Endodermal cell (in vitro differentiated cells): Measurements from ENCODE around the gene PLVAP. TPM values are rescaled to one million over a fixed set of nuclear protein-coding genes. Genes with fewer than 3 reads are reported as not detected.

Experiments used
- DNase-seq: peaks from one replicate; pipeline ENCODE4 v3.0.0-alpha.2; 2017
- H3K27ac ChIP-seq: 2 replicates; pipeline ENCODE4 v1.5.1; 2013; ENCODE audit warnings: mild to moderate bottlenecking, low read depth, low read length, moderate library complexity
- H3K27me3 ChIP-seq: 2 replicates; pipeline ENCODE4 v1.6.1; 2013; ENCODE audit warnings: mild to moderate bottlenecking, low read length, moderate library complexity; ENCODE audit not compliant: insufficient read depth, control insufficient read depth, poor library complexity, severe bottlenecking
- H3K36me3 ChIP-seq: 2 replicates; pipeline ENCODE4 v1.7.0; 2013; ENCODE audit warnings: mild to moderate bottlenecking, low read length, moderate library complexity; ENCODE audit not compliant: control insufficient read depth, insufficient read depth
- H3K4me1 ChIP-seq: one replicate; pipeline ENCODE4 v1.7.0; 2013; ENCODE audit warnings: low read length; ENCODE audit not compliant: control insufficient read depth, insufficient read depth
- H3K4me3 ChIP-seq: 2 replicates; pipeline ENCODE4 v1.5.1; 2013; ENCODE audit warnings: mild to moderate bottlenecking, low read length, moderate library complexity
- H3K9ac ChIP-seq: 2 replicates; pipeline ENCODE4 v1.6.1; 2013; ENCODE audit warnings: mild to moderate bottlenecking, low read length, moderate library complexity; ENCODE audit not compliant: poor library complexity, severe bottlenecking; ENCODE audit errors: extremely low read depth
- H3K9me3 ChIP-seq: 2 replicates; pipeline ENCODE4 v1.6.1; 2013; ENCODE audit warnings: mild to moderate bottlenecking, low read length, moderate library complexity; ENCODE audit not compliant: control insufficient read depth
- H3K27ac Mint-ChIP-seq: 2 replicates; pipeline ENCODE4 v1.8.0; 2020; ENCODE audit warnings: mixed read lengths
- H3K27me3 Mint-ChIP-seq: 2 replicates; pipeline ENCODE4 v1.8.0; 2021; ENCODE audit warnings: mild to moderate bottlenecking, mixed read lengths; ENCODE audit not compliant: insufficient read depth
- H3K36me3 Mint-ChIP-seq: 2 replicates; pipeline ENCODE4 v1.8.0; 2020; ENCODE audit warnings: low read depth, mixed read lengths
- H3K4me1 Mint-ChIP-seq: 2 replicates; pipeline ENCODE4 v1.8.0; 2020; ENCODE audit warnings: mixed read lengths
- H3K4me3 Mint-ChIP-seq: 2 replicates; pipeline ENCODE4 v1.8.0; 2020; ENCODE audit warnings: mild to moderate bottlenecking, moderate library complexity, mixed read lengths
- H3K9me3 Mint-ChIP-seq: 2 replicates; pipeline ENCODE4 v1.8.0; 2020; ENCODE audit warnings: mild to moderate bottlenecking, mixed read lengths
- WGBS, 2 experiments: methylation state at CpG; one replicate each; pipeline versions ENCODE4 v1.1.5 to v1.1.7; 2013; ENCODE audit warnings: missing lambda C conversion rate in 2 of 2, mixed read lengths in 1 of 2; ENCODE audit not compliant: insufficient coverage in 1 of 2, insufficient read length in 1 of 2; 5-methylcytosine and 5-hydroxymethylcytosine counted together
- total RNA-seq, 2 donors: library from RNA; stranded (reverse); fragmentation: NEBNext Ultra II Directional in 1 of 2; extraction: Animal tissue kit (Norgen Biotek cat#: 25700) in 1 of 2; gene quantifications; 2 replicates in 1 of 2; 3 replicates in 1 of 2; pipeline ENCODE4 v1.2.1, GENCODE V29; 2021
- TF ChIP-seq, protein P1 (sequence below): fragments of 200-600 bp; sonication (generic); conservative IDR thresholded peaks from 2 replicates; pipeline ENCODE4 v1.5.0; 2021; ENCODE audit warnings: antibody characterized with exemption, mild to moderate bottlenecking

Gene PLVAP
- total RNA-seq, 2 donors from 2014 or later = 0.44 TPM; not detected in 1

DNA sequence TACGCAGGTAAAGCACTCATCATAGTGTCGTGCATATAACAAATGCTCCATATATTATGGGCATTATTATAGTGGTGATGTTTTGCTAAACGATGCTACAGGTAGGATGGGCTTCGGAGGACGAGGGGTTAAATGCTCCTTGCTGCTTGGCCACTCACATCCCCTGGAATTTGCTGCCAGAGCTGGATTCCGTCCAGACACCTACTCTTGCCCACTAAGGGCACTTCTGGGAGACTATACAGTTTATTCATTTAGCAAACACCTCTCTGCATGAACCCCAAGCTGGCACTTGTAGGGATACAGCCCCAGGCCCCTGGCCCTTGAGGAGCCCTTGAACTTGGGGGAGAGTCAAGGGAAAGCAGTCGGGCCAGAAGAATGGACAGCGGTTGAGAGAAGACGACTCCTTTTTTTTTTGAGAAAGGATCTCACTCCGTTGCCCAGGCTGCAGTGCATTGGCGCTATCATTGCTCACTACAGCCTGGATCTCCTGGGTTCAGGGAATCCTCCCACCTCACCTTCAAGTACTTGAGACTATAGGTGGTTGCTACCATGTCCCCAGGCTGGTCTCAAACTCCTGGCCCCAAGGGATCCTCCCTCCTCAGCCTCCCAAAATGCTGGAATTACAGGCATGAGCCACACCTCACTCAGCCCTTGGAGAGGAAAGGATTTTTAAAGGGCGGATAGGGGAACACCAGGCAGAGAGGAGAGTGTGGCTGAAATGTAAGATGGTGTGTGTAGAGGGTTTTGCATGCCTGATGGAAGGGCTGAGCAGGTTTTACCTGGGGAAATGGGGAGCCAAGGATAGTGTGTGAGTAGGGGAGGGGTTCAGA is 72.5 kb downstream of the PLVAP start:
- Mint-ChIP-seq H3K27ac (peak overlapping the region; percentile 20), H3K36me3 (peaks cover 5% of the 10 kb centered on the region), H3K4me3 (peak overlapping the region; percentile 77), H3K4me1 (peaks cover 19% of the 10 kb centered on the region), H3K27me3 (no peaks in the 10 kb centered on the region), H3K9me3 (no peaks in the 10 kb centered on the region)
- no peak overlapping the region for H3K9ac ChIP-seq
- no peak overlapping the region for H3K27ac ChIP-seq
- DNase-seq = no peak
- H3K27me3 ChIP-seq = no peaks in the 10 kb centered on the region
- TF ChIP-seq, protein P1, sequence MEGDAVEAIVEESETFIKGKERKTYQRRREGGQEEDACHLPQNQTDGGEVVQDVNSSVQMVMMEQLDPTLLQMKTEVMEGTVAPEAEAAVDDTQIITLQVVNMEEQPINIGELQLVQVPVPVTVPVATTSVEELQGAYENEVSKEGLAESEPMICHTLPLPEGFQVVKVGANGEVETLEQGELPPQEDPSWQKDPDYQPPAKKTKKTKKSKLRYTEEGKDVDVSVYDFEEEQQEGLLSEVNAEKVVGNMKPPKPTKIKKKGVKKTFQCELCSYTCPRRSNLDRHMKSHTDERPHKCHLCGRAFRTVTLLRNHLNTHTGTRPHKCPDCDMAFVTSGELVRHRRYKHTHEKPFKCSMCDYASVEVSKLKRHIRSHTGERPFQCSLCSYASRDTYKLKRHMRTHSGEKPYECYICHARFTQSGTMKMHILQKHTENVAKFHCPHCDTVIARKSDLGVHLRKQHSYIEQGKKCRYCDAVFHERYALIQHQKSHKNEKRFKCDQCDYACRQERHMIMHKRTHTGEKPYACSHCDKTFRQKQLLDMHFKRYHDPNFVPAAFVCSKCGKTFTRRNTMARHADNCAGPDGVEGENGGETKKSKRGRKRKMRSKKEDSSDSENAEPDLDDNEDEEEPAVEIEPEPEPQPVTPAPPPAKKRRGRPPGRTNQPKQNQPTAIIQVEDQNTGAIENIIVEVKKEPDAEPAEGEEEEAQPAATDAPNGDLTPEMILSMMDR = no peak
- WGBS, 2 experiments = 83 to 93% methylated on average over 9 to 12 of the region's 12 CpGs
- H3K36me3 ChIP-seq = no peaks in the 10 kb centered on the region
- H3K4me1 ChIP-seq = no peaks in the 10 kb centered on the region
- H3K4me3 ChIP-seq = no peak overlapping the region
- no peaks in the 10 kb centered on the region for H3K9me3 ChIP-seq

DNA sequence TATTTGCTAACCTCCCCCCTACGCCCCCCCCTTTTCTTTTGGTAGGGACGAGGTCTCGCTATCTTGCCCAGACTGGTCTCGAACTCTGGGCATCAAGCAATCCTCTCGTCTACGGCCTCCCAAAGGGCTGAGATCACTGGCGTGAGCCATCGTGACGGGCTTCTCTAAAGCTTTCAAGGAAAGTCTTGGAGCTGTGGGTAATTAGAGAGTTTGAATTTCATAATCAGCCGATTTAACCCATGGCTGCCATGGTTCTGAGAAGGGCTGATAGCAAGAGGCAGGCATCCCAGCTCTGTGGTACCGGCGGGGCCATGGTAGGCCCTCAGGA is 73.2 kb downstream of the PLVAP start:
- Histone ChIP-seq H3K27ac (no peak overlapping the region), H3K4me1 (no peaks in the 10 kb centered on the region), H3K4me3 (no peak overlapping the region), H3K9ac (no peak overlapping the region), H3K9me3 (no peaks in the 10 kb centered on the region), H3K27me3 (no peaks in the 10 kb centered on the region), H3K36me3 (no peaks in the 10 kb centered on the region)
- Mint-ChIP-seq H3K4me3 (no peak overlapping the region), H3K36me3 (peaks cover 6% of the 10 kb centered on the region), H3K27ac (no peak overlapping the region), H3K27me3 (no peaks in the 10 kb centered on the region), H3K4me1 (peaks cover 17% of the 10 kb centered on the region), H3K9me3 (no peaks in the 10 kb centered on the region)
- 89% methylated on average over 6 to 12 of the region's 12 CpGs for WGBS, 2 experiments
- no peak for DNase-seq
- TF ChIP-seq, protein P1 = no peak

DNA sequence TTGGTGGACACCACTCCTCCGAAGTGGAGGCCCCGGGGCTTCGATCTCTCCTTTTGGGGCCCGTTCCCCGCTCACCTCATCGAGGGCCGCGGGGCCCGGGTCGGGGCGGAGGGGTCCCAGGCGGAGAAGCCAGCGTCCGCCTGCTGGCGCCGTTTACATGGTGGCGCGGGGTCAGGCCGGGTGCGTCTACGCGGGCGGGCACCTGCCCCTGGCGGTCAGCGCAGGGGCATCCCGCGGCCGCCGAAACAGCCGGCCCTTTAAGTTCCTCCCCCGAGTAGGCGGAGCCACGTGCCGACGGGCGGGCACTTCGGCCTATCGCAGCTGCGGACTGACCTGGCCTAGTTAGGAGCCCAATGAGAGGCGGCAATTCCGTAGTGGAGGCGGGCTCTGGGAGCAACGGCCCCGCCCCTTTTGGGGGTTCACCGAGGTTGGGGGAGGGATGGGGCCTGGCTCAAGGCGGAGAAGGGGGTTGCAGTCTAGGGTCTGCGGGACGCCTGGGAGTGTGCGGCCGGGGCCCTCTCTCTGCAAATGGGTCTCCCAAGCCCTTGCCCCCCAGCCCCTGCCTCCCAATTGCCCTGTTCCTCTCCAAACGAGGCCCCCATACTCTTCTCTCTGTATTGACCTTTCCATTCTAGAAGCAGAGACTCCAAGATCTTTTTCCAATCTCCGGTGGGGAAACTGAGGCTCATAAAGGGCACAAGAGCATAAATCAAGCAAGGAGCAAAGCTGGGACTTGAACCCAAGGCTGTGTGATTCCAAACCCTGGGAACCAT is 73.8 kb downstream of the PLVAP start, which contains the start of gene ABHD8:
Gene ABHD8 (minus strand): TSS at position 259 of the 773 bp plus-strand sequence. CDS start 1,809 bp downstream, outside the sequence.
- no peaks in the 10 kb centered on the region for H3K4me1 ChIP-seq
- no peaks in the 10 kb centered on the region for H3K27me3 ChIP-seq
- TF ChIP-seq, protein P1 = peak; percentile 83
- peak; percentile 99 for DNase-seq
- Mint-ChIP-seq H3K9me3 (peaks cover 2% of the 10 kb centered on the region), H3K27me3 (no peaks in the 10 kb centered on the region), H3K4me3 (peak within 1 kb of the TSS; percentile 61), H3K4me1 (peaks cover 17% of the 10 kb centered on the region), H3K27ac (no peak within 1 kb of the TSS), H3K36me3 (peaks cover 11% of the 10 kb centered on the region)
- peaks cover 2% of the 10 kb centered on the region for H3K9me3 ChIP-seq
- peak within 1 kb of the TSS; percentile 73 for H3K4me3 ChIP-seq
- peak within 1 kb of the TSS; percentile 49 for H3K9ac ChIP-seq
- 2 to 4% methylated on average over 28 to 52 of the region's 52 CpGs for WGBS, 2 experiments
- H3K36me3 ChIP-seq = peaks cover 2% of the 10 kb centered on the region
- no peak within 1 kb of the TSS for H3K27ac ChIP-seq
